Gastrocnemius medialis (tissue), 4 donors: ENCODE results near the gene NTM.

Experiments used
- POLR2A ChIP-seq, 2 donors: fragments of 450-650 bp; IDR thresholded peaks; one replicate each; pipeline ENCODE4 v1.6.1; 2017; ENCODE audit warnings: antibody characterized with exemption in 2 of 2, mild to moderate bottlenecking in 2 of 2, moderate library complexity in 2 of 2
- TF ChIP-seq, protein P1 (sequence below), 5 experiments: fragments of 450-650 bp in 3 of 5; fragments of 200-600 bp in 2 of 5; sonication (generic) in 2 of 5; IDR thresholded peaks in 4 of 5; conservative IDR thresholded peaks in 1 of 5; 1 replicate in 4 of 5; 2 replicates in 1 of 5; pipeline ENCODE4 v1.5.1; 2016 to 2019; ENCODE audit warnings: antibody characterized with exemption in 5 of 5, mild to moderate bottlenecking in 3 of 5, moderate library complexity in 3 of 5

DNA sequence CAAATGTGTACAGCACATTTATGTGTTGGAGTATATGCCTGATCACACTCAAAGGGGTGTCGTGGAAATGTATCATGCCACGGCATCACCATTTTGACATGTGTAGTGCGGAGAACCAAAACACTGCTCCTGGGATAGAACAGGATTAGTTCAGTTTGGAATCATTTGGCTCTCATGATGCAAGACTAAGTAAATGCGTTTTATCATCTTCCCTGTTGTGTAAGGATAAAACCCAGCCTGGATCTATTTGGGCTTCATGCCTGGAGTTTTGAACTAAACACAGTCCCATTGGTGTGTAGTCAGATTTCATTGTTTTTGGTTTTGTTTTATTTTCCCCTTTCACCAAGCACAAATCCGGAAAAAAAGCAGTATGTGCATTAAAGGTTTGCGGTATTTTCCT is 574.3 kb downstream of the NTM start:
- no peak for TF ChIP-seq POLR2A (IDR thresholded peaks at IDR 0.05)
- TF ChIP-seq, protein P1, sequence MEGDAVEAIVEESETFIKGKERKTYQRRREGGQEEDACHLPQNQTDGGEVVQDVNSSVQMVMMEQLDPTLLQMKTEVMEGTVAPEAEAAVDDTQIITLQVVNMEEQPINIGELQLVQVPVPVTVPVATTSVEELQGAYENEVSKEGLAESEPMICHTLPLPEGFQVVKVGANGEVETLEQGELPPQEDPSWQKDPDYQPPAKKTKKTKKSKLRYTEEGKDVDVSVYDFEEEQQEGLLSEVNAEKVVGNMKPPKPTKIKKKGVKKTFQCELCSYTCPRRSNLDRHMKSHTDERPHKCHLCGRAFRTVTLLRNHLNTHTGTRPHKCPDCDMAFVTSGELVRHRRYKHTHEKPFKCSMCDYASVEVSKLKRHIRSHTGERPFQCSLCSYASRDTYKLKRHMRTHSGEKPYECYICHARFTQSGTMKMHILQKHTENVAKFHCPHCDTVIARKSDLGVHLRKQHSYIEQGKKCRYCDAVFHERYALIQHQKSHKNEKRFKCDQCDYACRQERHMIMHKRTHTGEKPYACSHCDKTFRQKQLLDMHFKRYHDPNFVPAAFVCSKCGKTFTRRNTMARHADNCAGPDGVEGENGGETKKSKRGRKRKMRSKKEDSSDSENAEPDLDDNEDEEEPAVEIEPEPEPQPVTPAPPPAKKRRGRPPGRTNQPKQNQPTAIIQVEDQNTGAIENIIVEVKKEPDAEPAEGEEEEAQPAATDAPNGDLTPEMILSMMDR (IDR thresholded peaks at IDR 0.05 in 4 of 5, conservative IDR thresholded peaks at IDR 0.05 in 1 of 5): no peak
